Cerebellar cortex (tissue), 1 donor: Measurements from ENCODE around the gene UTS2R.
A peak's percentile ranks its signal among the peaks of the same experiment; 100 is the strongest.
"Not testable (repeated sequence)": the region's sequence is repeated elsewhere in the genome, so short reads cannot be mapped to it uniquely, and the experiment has no call there.

Experiments
- DNase-seq: peaks from one replicate; pipeline ENCODE4 v3.0.0-alpha.2; 2015; ENCODE audit warnings: low spot score

UTS2R gene

DNA sequence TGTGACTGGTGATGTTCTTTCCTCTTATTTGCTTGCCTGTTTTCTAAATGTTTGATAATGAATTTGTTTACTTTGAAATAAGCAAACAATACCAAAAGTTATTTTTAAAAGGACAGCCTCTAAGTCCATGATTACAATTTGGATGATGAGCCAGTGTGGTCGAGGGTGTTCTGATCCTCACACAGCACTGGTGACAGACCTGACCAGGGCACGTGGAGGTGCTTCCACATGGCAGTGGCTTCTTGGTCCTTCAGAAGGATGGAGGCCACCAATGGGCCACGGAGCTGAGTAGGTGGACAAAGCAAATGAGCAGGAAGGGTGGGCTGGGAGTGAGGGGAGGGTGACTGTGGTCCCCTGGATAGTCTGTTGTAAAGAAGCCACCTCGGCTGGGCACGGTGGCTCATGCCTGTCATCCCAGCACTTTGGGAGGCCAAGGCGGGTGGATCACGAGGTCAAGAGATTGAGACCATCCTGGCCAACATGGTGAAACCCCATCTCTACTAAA, 16.7 kb upstream of the UTS2R start:
- DNase-seq = no peak

- no peak for DNase-seq
These were observed 15.7 kb upstream of the UTS2R start for GRCh38 chr17:82355770-82356427.

GRCh38 chr17:82356845-82357355, 14.7 kb upstream of the UTS2R start:
- DNase-seq = peak; percentile 48

DNA sequence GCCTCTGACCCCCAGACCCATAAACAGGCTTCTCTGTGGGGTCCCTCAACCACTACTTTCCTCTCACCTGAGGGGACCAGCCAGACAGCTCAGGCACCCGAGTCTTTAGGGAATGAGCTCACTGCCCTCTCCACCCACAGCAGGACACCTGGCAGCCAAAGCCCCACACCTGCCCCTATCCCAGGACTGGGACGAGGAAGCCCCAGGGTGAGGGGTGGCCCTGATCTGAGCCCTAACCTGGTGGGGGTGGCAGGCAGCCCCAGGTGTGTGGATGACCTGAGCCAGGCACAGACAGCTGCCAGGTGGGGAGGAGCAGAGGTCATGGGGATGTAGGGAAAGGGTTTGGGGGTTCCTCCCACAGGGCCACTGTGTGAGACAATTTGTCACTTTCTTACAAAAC, 14.2 kb upstream of the UTS2R start:
- no peak for DNase-seq

DNA sequence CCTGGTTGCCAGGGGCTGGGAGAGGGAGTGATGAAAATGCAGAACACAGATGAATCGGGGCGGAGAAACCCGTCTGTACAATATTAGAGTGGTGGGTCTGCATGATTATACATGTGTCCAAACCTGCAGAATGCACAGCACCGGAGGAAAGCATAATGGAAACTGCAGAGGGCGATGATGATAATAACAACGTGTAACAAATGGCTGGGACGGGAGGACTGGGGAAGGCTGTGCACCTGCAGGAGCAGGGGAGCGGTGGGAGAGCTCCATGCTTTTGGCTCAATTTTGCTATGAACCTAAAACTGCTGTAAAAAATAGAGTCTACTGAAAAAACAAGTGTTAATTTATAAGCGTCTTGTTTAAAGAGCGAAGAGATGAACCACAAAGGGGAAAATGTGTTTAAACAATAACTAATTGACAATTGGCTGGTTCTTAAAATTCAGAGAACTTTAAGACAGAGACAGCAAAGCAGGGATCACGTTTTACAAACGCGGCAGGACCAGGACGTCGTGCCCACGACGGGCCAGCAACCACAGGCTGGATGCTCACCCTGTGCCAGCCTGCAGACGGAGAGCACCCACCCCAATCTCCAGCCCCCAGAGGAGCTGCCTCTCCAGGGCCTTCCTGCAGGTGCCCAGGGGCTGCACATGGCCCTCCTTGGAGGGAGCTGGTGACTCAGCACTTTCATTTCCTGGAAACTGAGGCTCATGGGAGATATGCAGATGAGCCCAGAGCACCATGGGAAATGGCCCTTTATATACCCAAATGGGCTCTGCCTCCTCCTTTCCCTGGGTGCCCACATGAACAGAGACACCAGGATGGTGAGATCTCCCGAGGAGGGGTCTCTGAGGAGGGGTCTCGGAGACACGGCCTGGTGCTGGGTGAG, 12.9 kb upstream of the UTS2R start, which contains the start of gene TEX19:
Gene TEX19, plus strand, starts transcription at position 783 of the 886 bp plus-strand sequence. CDS start 2,904 bp downstream, outside the sequence.
- DNase-seq = peak; percentile 62

DNA sequence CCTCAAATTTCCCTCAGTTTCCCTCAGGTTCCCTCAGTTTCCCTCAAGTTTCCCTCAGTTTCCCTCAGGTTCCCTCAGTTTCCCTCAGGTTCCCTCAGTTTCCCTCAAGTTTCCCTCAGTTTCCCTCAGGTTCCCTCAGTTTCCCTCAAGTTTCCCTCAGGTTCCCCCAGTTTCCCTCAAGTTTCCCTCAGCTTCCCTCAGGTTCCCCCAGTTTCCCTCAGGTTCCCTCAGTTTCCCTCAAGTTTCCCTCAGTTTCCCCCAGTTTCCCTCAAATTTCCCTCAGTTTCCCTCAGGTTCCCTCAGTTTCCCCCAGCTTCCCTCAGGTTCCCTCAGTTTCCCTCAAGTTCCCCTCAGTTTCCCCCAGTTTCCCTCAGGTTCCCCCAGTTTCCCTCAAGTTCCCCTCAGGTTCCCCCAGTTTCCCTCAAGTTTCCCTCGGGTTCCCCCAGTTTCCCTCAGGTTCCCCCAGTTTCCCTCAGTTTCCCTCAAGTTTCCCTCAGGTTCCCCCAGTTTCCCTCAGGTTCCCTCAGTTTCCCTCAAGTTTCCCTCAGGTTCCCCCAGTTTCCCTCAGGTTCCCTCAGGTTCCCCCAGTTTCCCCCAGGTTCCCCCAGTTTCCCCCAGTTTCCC, 12.0 kb upstream of the UTS2R start:
- not testable (repeated sequence) for DNase-seq

DNA sequence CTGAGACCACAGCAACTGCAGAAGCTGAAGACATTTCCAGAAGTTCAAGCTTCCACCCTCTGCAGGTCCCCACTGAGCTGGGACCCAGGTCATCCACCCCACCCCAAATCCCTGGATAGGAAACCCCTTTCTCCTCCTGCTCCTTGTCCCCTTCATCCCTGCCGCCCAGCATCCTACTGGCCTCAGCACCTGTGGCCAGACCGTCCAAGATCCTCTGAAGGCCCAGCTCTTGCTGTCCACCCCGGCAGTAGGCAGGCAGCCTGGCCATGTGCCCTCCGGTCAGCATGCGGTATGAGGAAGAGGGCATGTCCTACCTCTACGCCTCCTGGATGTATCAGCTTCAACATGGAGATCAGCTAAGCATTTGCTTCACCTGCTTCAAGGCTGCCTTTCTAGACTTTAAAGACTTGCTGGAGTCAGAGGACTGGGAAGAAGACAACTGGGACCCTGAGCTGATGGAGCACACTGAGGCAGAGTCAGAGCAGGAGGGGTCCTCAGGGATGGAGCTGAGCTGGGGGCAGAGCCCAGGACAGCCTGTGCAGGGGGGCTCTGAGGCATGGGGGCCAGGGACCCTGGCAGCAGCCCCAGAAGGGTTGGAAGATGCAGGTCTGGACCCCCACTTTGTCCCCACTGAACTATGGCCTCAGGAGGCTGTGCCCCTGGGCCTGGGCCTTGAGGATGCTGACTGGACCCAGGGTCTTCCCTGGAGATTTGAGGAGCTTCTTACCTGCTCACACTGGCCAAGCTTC, 9.5 kb upstream of the UTS2R start:
- no peak for DNase-seq

DNA sequence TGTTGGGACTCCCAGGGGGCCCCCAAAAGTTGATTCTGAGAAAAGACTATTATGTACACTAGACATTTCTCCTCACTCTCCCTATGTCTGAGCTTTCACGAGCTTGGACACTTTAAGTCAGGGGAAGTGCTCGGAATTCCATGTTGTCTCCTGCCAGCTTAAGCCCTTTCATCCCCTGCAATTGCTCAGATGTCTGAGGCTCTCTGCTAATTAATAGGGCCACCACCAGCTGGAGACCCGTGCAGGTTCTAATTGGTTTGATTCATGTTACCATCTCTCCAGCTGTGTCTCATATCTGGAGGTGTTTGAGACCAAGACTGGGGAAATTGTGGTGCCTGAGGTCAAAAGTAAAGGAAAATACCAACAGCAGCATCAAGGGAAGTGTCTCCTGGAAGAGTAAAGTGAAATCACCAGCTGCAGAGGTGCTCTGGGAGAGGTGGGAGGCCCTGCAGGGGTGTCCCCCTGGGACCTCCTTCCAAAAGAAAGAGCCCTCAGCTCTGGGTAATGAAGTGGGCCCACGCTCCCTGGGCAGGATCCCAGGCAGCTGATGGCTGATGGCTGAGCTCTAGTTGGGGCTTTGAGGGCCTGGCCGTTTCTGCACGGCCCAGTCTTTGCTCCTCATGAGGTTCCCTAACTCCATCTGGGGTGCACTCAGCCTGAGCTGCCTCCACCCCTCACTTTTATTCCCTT, 5.8 kb upstream of the UTS2R start:
- peak; percentile 46 for DNase-seq

- DNase-seq = no peak
These were observed 4.8 kb upstream of the UTS2R start for GRCh38 chr17:82366749-82367148.

- DNase-seq = peak; percentile 87
These were observed 3.6 kb upstream of the UTS2R start for GRCh38 chr17:82367724-82368524.

- no peak for DNase-seq
These were observed 2.4 kb upstream of the UTS2R start for GRCh38 chr17:82369211-82369610.

GRCh38 chr17:82370471-82371332, 863 bp upstream of the UTS2R start:
- DNase-seq = no peak

GRCh38 chr17:82372249-82373071, 895 bp downstream of the UTS2R start:
- DNase-seq = no peak

DNA sequence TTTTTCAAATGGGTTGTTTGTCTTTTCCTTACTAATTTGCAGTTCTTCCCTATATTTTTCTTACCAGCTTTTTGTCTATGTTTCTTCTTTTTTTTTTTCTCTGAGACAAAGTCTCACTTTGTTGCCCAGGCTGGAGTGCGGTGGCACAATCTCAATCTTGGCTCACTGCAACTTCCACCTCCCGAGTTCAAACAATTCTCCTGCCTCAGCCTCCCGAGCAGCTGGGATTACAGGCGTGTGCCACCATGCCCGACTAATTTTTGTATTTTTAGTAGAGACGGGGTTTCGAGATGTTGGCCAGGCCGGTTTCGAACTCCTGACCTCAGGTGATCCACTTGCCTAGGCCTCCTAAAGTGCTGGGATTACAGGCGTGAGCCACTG, 1.5 kb downstream of the UTS2R start:
- DNase-seq = not testable (repeated sequence)

DNA sequence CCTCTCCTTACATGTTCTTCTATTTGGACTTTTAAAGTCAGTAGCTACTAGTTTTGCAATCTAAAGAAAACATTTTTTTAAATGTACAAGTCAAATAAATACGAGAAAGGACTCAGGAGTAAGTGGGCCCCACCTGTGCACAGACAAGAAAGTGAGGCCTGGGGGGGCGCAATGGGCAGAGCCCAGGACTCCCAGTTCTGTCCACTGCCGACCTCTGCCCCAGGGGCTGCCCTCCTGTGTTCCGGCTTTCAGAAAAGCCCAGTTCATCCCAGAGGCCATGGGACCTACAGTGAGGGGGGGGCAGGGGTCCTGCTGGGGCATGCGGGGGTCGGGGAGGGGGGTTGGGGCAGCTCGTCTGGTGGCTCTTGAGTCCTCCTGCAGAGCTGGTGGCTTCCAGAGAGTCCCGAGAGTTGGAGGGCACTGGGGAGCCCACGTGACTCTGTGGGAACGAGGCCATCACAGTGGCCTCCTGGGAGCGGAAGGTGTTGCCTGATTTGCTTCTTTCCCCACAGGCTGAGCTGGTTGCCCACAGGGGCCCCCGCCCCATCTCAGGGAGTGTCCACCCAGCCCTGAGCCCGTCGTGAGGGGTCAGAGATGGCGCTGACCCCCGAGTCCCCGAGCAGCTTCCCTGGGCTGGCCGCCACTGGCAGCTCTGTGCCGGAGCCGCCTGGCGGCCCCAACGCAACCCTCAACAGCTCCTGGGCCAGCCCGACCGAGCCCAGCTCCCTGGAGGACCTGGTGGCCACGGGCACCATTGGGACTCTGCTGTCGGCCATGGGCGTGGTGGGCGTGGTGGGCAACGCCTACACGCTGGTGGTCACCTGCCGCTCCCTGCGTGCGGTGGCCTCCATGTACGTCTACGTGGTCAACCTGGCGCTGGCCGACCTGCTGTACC, 2.4 kb downstream of the UTS2R start:
- no peak for DNase-seq

DNA sequence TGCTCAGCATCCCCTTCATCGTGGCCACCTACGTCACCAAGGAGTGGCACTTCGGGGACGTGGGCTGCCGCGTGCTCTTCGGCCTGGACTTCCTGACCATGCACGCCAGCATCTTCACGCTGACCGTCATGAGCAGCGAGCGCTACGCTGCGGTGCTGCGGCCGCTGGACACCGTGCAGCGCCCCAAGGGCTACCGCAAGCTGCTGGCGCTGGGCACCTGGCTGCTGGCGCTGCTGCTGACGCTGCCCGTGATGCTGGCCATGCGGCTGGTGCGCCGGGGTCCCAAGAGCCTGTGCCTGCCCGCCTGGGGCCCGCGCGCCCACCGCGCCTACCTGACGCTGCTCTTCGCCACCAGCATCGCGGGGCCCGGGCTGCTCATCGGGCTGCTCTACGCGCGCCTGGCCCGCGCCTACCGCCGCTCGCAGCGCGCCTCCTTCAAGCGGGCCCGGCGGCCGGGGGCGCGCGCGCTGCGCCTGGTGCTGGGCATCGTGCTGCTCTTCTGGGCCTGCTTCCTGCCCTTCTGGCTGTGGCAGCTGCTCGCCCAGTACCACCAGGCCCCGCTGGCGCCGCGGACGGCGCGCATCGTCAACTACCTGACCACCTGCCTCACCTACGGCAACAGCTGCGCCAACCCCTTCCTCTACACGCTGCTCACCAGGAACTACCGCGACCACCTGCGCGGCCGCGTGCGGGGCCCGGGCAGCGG, 3.2 kb downstream of the UTS2R start:
- no peak for DNase-seq
